GM21737 (cell line): ENCODE results near the gene A3GALT2.

ENCODE experiments used
- ATAC-seq: cut with Tn5 transposase; IDR thresholded peaks from one replicate; pipeline ENCODE4 v1.9.1; 2021; ENCODE audit warnings: mild to moderate bottlenecking, moderate library complexity; ENCODE audit not compliant: unreplicated experiment

Gene A3GALT2

GRCh38 chr1:33257207-33257771 lies 63.6 kb downstream of the A3GALT2 start:
- no peak for ATAC-seq
